Measurements from ENCODE around the gene ANKRD13D.

The ANKRD13D gene

GRCh38 chr11:67345920-67346819, 57.1 kb downstream of the ANKRD13D start:
- H3K4me3 ChIP-seq (ENCODE audit: low read depth, low read length) = no peak overlapping the region
- peak; percentile 93 for TF ChIP-seq CTCF (IDR thresholded peaks at IDR 0.05; ENCODE audit: low read depth, low read length, missing control alignments)
- DNase-seq (ENCODE audit: low read depth) = no peak

GRCh38 chr11:67347964-67348749, 59.1 kb downstream of the ANKRD13D start:
- no peak for TF ChIP-seq CTCF (IDR thresholded peaks at IDR 0.05; ENCODE audit: low read depth, low read length, missing control alignments)
- DNase-seq (ENCODE audit: low read depth) = no peak
- no peak overlapping the region for H3K4me3 ChIP-seq (ENCODE audit: low read depth, low read length)

GRCh38 chr11:67349036-67349435, 59.9 kb downstream of the ANKRD13D start:
- H3K4me3 ChIP-seq (ENCODE audit: low read depth, low read length) = no peak overlapping the region
- DNase-seq (ENCODE audit: low read depth) = no peak
- no peak for TF ChIP-seq CTCF (IDR thresholded peaks at IDR 0.05; ENCODE audit: low read depth, low read length, missing control alignments)

- DNase-seq (ENCODE audit: low read depth) = no peak
- TF ChIP-seq CTCF (IDR thresholded peaks at IDR 0.05; ENCODE audit: low read depth, low read length, missing control alignments) = no peak
- H3K4me3 ChIP-seq (ENCODE audit: low read depth, low read length) = no peak overlapping the region
Observed at GRCh38 chr11:67349457-67349856, 60.4 kb downstream of the ANKRD13D start.

- DNase-seq (ENCODE audit: low read depth) = no peak
- no peak for TF ChIP-seq CTCF (IDR thresholded peaks at IDR 0.05; ENCODE audit: low read depth, low read length, missing control alignments)
- no peak overlapping the region for H3K4me3 ChIP-seq (ENCODE audit: low read depth, low read length)
Observed at GRCh38 chr11:67349928-67350465, 60.9 kb downstream of the ANKRD13D start.

GRCh38 chr11:67351275-67352005, 62.3 kb downstream of the ANKRD13D start:
- peak; percentile 61 for DNase-seq (ENCODE audit: low read depth)
- TF ChIP-seq CTCF (IDR thresholded peaks at IDR 0.05; ENCODE audit: low read depth, low read length, missing control alignments) = peak; percentile 97
- H3K4me3 ChIP-seq (ENCODE audit: low read depth, low read length) = peak overlapping the region; percentile 50
